ENCODE data around the gene HENMT1.

DNA sequence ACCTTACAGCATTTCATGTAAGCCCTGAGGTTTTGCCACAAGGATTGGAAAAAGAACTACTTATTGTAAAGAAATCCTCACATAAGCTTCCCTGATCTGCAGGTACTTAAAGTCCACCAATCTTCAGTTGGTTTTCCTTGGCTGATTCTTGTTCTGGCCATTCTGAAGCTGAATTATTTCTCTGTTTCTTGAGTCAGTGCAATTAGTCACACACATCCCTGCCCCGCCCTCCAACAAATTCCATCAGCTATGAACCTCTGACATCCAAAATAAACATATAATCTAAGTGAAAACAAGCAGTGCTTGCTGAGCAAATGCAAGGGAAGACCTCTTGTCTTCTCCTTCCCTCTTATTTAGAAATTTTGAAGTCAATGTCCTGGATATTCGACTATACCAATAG lies 43.6 kb upstream of the HENMT1 start:
- TF ChIP-seq POLR2A (conservative IDR thresholded peaks at IDR 0.05) (no peak), EGR1 (conservative IDR thresholded peaks at IDR 0.05) (no peak), ZBTB1 (CRISPR knock-in tag; IDR thresholded peaks at IDR 0.05; ENCODE audit: borderline replicate concordance, low read depth) (no peak)
